ENCODE results near the gene CYP51A1. TPM values are rescaled to one million over a fixed set of nuclear protein-coding genes. Genes with fewer than 3 reads are reported as not detected.
A peak's percentile ranks its signal among the peaks of the same experiment; 100 is the strongest.
"Not testable (repeated sequence)": the region's sequence is repeated elsewhere in the genome, so short reads cannot be mapped to it uniquely, and the experiment has no call there.

Gene CYP51A1
- polyA plus RNA-seq, 1 donor = 109 TPM

- no CpG with 5 or more reads among the region's 1 CpG for WGBS (ENCODE audit: insufficient coverage, low lambda C conversion rate)
- Histone ChIP-seq H3K4me1 (ENCODE audit: control insufficient read depth, insufficient read depth, low read length) (no peaks in the 10 kb centered on the region), H3K27ac (ENCODE audit: low read length) (no peak overlapping the region), H3K9me3 (ENCODE audit: control insufficient read depth, low read depth, low read length) (no peaks in the 10 kb centered on the region), H3K36me3 (ENCODE audit: control insufficient read depth, insufficient read depth, low read length) (no peaks in the 10 kb centered on the region), H3K27me3 (ENCODE audit: control insufficient read depth, insufficient read depth, low read length) (no peaks in the 10 kb centered on the region), H3K4me3 (ENCODE audit: low read length) (no peak overlapping the region)
- no peak for DNase-seq
These were observed 20.9 kb upstream of the CYP51A1 start for GRCh38 chr7:92155108-92155739.

DNA sequence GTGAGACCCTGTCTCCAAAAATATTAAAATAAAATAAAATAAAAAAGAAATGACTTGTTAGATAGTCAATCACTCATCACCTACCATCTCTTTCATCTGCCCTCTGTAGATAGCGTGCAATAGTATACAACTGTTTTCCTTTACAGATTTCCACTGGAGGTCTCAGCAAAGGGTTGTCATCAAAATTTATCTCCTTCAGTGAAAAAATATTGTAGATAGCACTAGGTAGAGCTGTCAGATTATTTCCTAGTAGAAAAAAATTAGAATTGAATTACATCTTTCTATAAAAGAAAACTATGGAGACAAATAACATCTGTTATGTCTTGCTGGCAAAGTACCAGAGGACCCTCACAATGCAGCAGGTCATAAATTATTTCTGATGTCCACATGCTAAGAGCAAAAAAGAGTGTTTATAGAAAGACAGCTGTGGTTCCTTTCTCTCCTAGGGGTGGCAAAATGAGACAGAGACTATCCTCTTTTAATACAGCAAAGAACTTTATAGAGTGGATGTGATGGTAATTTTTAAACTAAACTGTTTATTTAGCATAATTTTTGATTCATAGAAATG lies 16.3 kb upstream of the CYP51A1 start:
- Histone ChIP-seq H3K36me3 (ENCODE audit: control insufficient read depth, insufficient read depth, low read length) (no peaks in the 10 kb centered on the region), H3K27me3 (ENCODE audit: control insufficient read depth, insufficient read depth, low read length) (no peaks in the 10 kb centered on the region), H3K4me3 (ENCODE audit: low read length) (no peak overlapping the region), H3K4me1 (ENCODE audit: control insufficient read depth, insufficient read depth, low read length) (no peaks in the 10 kb centered on the region), H3K27ac (ENCODE audit: low read length) (no peak overlapping the region), H3K9me3 (ENCODE audit: control insufficient read depth, low read depth, low read length) (no peaks in the 10 kb centered on the region)
- no peak for DNase-seq
- no CpG with 5 or more reads among the region's 1 CpG for WGBS (ENCODE audit: insufficient coverage, low lambda C conversion rate)

DNA sequence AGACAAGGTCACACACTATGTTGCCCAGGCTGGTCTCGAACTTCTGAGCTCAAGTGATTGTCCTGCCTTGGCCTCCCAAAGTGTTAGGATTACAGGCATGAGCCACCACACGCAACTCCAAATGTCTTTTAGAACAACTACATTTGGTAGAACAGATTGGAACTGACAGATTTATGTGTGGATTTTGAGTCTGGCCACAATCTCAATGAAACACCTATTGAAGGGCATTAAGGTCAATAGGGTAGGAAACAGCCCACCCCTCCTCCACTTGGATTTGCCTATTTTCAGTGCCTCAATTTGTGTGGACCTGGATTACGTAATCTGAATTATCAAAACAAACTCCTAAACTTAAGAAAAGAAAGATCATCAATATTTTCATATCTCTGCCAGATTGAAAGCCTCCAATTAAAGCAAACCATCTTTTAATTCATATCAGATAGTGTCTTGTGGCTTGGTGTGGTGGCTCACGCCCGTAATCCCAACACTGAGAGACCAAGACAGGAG lies 15.5 kb upstream of the CYP51A1 start:
- WGBS (ENCODE audit: insufficient coverage, low lambda C conversion rate) = no CpG with 5 or more reads among the region's 5 CpGs
- no peak for DNase-seq
- Histone ChIP-seq H3K27me3 (ENCODE audit: control insufficient read depth, insufficient read depth, low read length) (no peaks in the 10 kb centered on the region), H3K36me3 (ENCODE audit: control insufficient read depth, insufficient read depth, low read length) (no peaks in the 10 kb centered on the region), H3K9me3 (ENCODE audit: control insufficient read depth, low read depth, low read length) (no peaks in the 10 kb centered on the region), H3K4me3 (ENCODE audit: low read length) (no peak overlapping the region), H3K4me1 (ENCODE audit: control insufficient read depth, insufficient read depth, low read length) (no peaks in the 10 kb centered on the region), H3K27ac (ENCODE audit: low read length) (no peak overlapping the region)

- not testable (repeated sequence) for H3K4me3 ChIP-seq (ENCODE audit: low read length); H3K36me3 ChIP-seq (ENCODE audit: control insufficient read depth, insufficient read depth, low read length); DNase-seq; H3K27me3 ChIP-seq (ENCODE audit: control insufficient read depth, insufficient read depth, low read length); H3K9me3 ChIP-seq (ENCODE audit: control insufficient read depth, low read depth, low read length); H3K4me1 ChIP-seq (ENCODE audit: control insufficient read depth, insufficient read depth, low read length); H3K27ac ChIP-seq (ENCODE audit: low read length)
- no CpG with 5 or more reads among the region's 50 CpGs for WGBS (ENCODE audit: insufficient coverage, low lambda C conversion rate)
These were observed 9.1 kb upstream of the CYP51A1 start for GRCh38 chr7:92143192-92143880.

- H3K4me3 ChIP-seq (ENCODE audit: low read length); H3K4me1 ChIP-seq (ENCODE audit: control insufficient read depth, insufficient read depth, low read length); H3K27ac ChIP-seq (ENCODE audit: low read length); H3K9me3 ChIP-seq (ENCODE audit: control insufficient read depth, low read depth, low read length); DNase-seq; H3K36me3 ChIP-seq (ENCODE audit: control insufficient read depth, insufficient read depth, low read length); H3K27me3 ChIP-seq (ENCODE audit: control insufficient read depth, insufficient read depth, low read length): not testable (repeated sequence)
- WGBS (ENCODE audit: insufficient coverage, low lambda C conversion rate) = no CpG with 5 or more reads among the region's 9 CpGs
These were observed 8.5 kb upstream of the CYP51A1 start for GRCh38 chr7:92142791-92143190.

DNA sequence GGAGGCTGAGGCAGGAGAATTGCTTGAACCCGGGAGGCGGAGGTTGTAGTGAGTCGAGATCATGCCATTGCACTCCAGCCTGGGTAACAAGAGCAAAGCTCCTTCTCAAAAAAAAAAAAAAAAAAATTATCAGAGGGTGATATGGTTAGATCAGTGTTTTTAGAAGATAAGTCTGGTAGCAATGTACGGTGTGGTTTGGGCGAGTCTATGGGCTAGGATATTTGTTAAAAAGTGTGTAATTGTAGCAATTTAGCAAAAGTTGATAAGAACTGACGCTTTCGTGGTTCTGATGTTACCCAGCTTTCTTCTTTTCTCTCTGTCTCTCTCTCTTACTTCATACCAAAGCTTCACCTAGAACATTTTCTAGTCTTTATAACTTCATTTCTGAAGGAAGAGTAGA lies 6.9 kb upstream of the CYP51A1 start:
- DNase-seq = no peak
- whole genome bisulfite sequencing (ENCODE audit: insufficient coverage, low lambda C conversion rate) = 57% methylated on average over 4 of the region's 7 CpGs
- H3K9me3 ChIP-seq (ENCODE audit: control insufficient read depth, low read depth, low read length) = peaks cover 3% of the 10 kb centered on the region
- no peaks in the 10 kb centered on the region for H3K36me3 ChIP-seq (ENCODE audit: control insufficient read depth, insufficient read depth, low read length)
- H3K27me3 ChIP-seq (ENCODE audit: control insufficient read depth, insufficient read depth, low read length) = no peaks in the 10 kb centered on the region
- H3K4me3 ChIP-seq (ENCODE audit: low read length) = no peak overlapping the region
- no peaks in the 10 kb centered on the region for H3K4me1 ChIP-seq (ENCODE audit: control insufficient read depth, insufficient read depth, low read length)
- H3K27ac ChIP-seq (ENCODE audit: low read length) = no peak overlapping the region

GRCh38 chr7:92137557-92137956 lies 3.3 kb upstream of the CYP51A1 start:
- peak; percentile 5 to 12 for DNase-seq
- WGBS (ENCODE audit: insufficient coverage, low lambda C conversion rate) = no CpG with 5 or more reads among the region's 2 CpGs
- Histone ChIP-seq H3K4me3 (ENCODE audit: low read length) (no peak overlapping the region), H3K27me3 (ENCODE audit: control insufficient read depth, insufficient read depth, low read length) (no peaks in the 10 kb centered on the region), H3K36me3 (ENCODE audit: control insufficient read depth, insufficient read depth, low read length) (no peaks in the 10 kb centered on the region), H3K4me1 (ENCODE audit: control insufficient read depth, insufficient read depth, low read length) (peaks cover 3% of the 10 kb centered on the region), H3K27ac (ENCODE audit: low read length) (no peak overlapping the region), H3K9me3 (ENCODE audit: control insufficient read depth, low read depth, low read length) (no peaks in the 10 kb centered on the region)

DNA sequence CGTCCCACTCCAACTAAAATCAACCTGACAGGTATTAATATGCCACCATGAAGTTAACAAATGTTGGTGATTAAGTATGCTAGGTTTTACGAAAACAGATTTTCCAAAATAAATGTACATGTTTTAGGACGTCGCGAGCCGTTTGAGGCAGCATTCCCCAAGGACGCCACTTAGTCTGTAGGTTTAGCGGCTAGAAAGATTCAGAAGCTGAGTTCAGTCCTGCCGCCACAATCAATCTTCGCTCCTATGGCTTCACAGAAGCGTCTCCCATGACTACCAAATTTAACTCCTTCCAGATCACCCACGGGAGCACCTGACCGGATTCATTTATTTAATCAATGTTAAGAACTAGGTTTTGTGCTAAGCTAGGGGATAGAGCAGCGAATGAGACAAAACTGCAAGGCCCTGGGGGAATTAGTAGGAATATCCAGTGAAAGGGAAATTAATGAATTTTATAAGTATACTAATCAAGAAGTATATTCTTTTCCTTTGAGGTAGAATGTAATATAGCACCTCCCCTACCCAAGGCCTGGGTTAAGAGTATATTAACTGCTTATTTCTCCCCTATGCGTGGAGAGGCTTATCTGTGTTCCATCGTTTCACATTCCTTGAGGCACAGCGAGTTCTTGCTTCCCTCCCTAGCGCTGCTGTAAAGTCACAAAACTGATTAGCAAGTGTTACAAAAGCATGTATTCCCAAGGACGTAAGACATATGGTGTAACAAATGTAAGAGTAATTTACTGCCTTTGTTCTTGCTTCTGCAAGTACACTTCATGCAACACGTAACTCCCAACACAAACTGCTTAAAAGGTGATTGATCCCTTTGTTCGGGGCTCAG lies 994 bp upstream of the CYP51A1 start:
- H3K36me3 ChIP-seq (ENCODE audit: control insufficient read depth, insufficient read depth, low read length) = peaks cover 5% of the 10 kb centered on the region

GRCh38 chr7:92133737-92134270 lies 473 bp downstream of the CYP51A1 start:
- Histone ChIP-seq H3K9me3 (ENCODE audit: control insufficient read depth, low read depth, low read length) (no peaks in the 10 kb centered on the region), H3K27me3 (ENCODE audit: control insufficient read depth, insufficient read depth, low read length) (no peaks in the 10 kb centered on the region), H3K36me3 (ENCODE audit: control insufficient read depth, insufficient read depth, low read length) (peaks cover 13% of the 10 kb centered on the region), H3K4me3 (ENCODE audit: low read length) (peak overlapping the region; percentile 91), H3K4me1 (ENCODE audit: control insufficient read depth, insufficient read depth, low read length) (peaks cover 3% of the 10 kb centered on the region), H3K27ac (ENCODE audit: low read length) (peak overlapping the region; percentile 83)
- peak; percentile 61 to 81 for DNase-seq
- WGBS (ENCODE audit: insufficient coverage, low lambda C conversion rate) = no CpG with 5 or more reads among the region's 42 CpGs

More for the DNA sequence above, 994 bp upstream of the CYP51A1 start:
- H3K27ac ChIP-seq (ENCODE audit: low read length) = peak overlapping the region; percentile 83
- peak; percentile 85 to 93 for DNase-seq
- H3K4me1 ChIP-seq (ENCODE audit: control insufficient read depth, insufficient read depth, low read length) = peaks cover 3% of the 10 kb centered on the region
- H3K27me3 ChIP-seq (ENCODE audit: control insufficient read depth, insufficient read depth, low read length) = no peaks in the 10 kb centered on the region
- H3K9me3 ChIP-seq (ENCODE audit: control insufficient read depth, low read depth, low read length) = no peaks in the 10 kb centered on the region
- WGBS (ENCODE audit: insufficient coverage, low lambda C conversion rate) = 57% methylated on average over 2 of the region's 21 CpGs
- H3K4me3 ChIP-seq (ENCODE audit: low read length) = peak overlapping the region; percentile 91
